K562 (cell line): Measurements from ENCODE around the gene CCM2. TPM values are rescaled to one million over a fixed set of nuclear protein-coding genes. Genes with fewer than 3 reads are reported as not detected.

Source experiments
- BRD4 ChIP-seq: fragments of 200-600 bp; sonication (generic); IDR thresholded peaks from 2 replicates; pipeline ENCODE4 v1.6.1; 2017; ENCODE audit warnings: inconsistent platforms
- ETV5 ChIP-seq: sonication (generic); formaldehyde crosslinking; IDR thresholded peaks from 2 replicates; pipeline ENCODE4 v1.4.0; 2020; ENCODE audit warnings: low read depth, mild to moderate bottlenecking, missing genetic modification reagents
- FOXA3 ChIP-seq, 2 experiments: fragments of 450-650 bp in 1 of 2; sonication (generic) in 1 of 2; formaldehyde crosslinking; IDR thresholded peaks in 1 of 2; conservative IDR thresholded peaks in 1 of 2; 2 replicates each; pipeline versions ENCODE4 v1.4.0 to v1.8.0; 2020 to 2022; ENCODE audit warnings: mild to moderate bottlenecking in 2 of 2, missing genetic modification reagents in 1 of 2
- TSHZ1 ChIP-seq: fragments of 250-450 bp; sonication (Bioruptor Pico); IDR thresholded peaks from 2 replicates; pipeline ENCODE4 v1.4.0; 2020; ENCODE audit warnings: mild to moderate bottlenecking, moderate library complexity
- ZBED1 ChIP-seq: IDR thresholded peaks from 2 replicates; pipeline ENCODE4 v1.6.1; 2014
- ZNF280A ChIP-seq: fragments of 450-650 bp; IDR thresholded peaks from 2 replicates; pipeline ENCODE4 v1.6.1; 2018; ENCODE audit warnings: mild to moderate bottlenecking, low read depth; ENCODE audit not compliant: partially characterized antibody
- ZNF407 ChIP-seq: fragments of 450-650 bp; IDR thresholded peaks from 2 replicates; pipeline ENCODE4 v1.6.1; 2016; ENCODE audit warnings: low read depth
- polyA plus RNA-seq, 8 experiments: library from polyadenylated mRNA; depleted of rRNA in 4 of 8; stranded (reverse) in 5 of 8; unstranded in 3 of 8; fragments of >200 nt; fragmentation: Nextera tagmentation in 2 of 8; fragmentation: Illumina TruSeq in 1 of 8; extraction: Ambion mirVana in 2 of 8; extraction: Trizol in 1 of 8; gene quantifications; 2 replicates each; pipeline versions ENCODE4 v1.2.1 to v1.2.3, GENCODE V29; 2011 to 2014; ENCODE audit warnings: inconsistent platforms in 1 of 8, missing spikeins in 1 of 8
- total RNA-seq, 7 experiments: library from RNA; depleted of rRNA in 6 of 7; stranded (reverse); fragments of >200 nt in 6 of 7; fragmentation: Illumina TruSeq in 2 of 7; extraction: Trizol in 2 of 7; gene quantifications; 2 replicates each; pipeline versions ENCODE4 v1.2.1 to v1.2.3, GENCODE V29; 2011 to 2021; ENCODE audit warnings: low replicate concordance in 1 of 7
- TF ChIP-seq, protein P1 (sequence below), 2 experiments: fragments of 150-350 bp in 1 of 2; IDR thresholded peaks; 2 replicates each; pipeline ENCODE4 v1.6.1; 2012 to 2016; ENCODE audit warnings: low read depth in 2 of 2, low read length in 2 of 2, mild to moderate bottlenecking in 1 of 2, moderate library complexity in 1 of 2

CCM2 gene
- total and polyA plus RNA-seq, 9 of the 15 experiments (the other 6 are each of a cell fraction or from before 2014, with no cell fraction given): 0.41 to 38.6 (median 25.9) TPM

- TF ChIP-seq ZNF407: no peak
- TF ChIP-seq, protein P1, sequence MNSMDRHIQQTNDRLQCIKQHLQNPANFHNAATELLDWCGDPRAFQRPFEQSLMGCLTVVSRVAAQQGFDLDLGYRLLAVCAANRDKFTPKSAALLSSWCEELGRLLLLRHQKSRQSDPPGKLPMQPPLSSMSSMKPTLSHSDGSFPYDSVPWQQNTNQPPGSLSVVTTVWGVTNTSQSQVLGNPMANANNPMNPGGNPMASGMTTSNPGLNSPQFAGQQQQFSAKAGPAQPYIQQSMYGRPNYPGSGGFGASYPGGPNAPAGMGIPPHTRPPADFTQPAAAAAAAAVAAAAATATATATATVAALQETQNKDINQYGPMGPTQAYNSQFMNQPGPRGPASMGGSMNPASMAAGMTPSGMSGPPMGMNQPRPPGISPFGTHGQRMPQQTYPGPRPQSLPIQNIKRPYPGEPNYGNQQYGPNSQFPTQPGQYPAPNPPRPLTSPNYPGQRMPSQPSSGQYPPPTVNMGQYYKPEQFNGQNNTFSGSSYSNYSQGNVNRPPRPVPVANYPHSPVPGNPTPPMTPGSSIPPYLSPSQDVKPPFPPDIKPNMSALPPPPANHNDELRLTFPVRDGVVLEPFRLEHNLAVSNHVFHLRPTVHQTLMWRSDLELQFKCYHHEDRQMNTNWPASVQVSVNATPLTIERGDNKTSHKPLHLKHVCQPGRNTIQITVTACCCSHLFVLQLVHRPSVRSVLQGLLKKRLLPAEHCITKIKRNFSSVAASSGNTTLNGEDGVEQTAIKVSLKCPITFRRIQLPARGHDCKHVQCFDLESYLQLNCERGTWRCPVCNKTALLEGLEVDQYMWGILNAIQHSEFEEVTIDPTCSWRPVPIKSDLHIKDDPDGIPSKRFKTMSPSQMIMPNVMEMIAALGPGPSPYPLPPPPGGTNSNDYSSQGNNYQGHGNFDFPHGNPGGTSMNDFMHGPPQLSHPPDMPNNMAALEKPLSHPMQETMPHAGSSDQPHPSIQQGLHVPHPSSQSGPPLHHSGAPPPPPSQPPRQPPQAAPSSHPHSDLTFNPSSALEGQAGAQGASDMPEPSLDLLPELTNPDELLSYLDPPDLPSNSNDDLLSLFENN (IDR thresholded peaks at IDR 0.05; ENCODE audit: low read depth in 2 of 2, low read length in 2 of 2): 0 out of 4 replicates have a peak, but pooled peaks of 1 of the 2 experiments have one; percentile 55
- TF ChIP-seq ETV5: no peak
- TF ChIP-seq ZBED1: no peak
- TF ChIP-seq ZNF280A: no peak
- no peak for TF ChIP-seq BRD4
- no peak for TF ChIP-seq TSHZ1 (CRISPR knock-in tag)
- 0 out of 4 replicates have a peak, but pooled peaks of 1 of the 2 experiments have one; percentile 12 for TF ChIP-seq FOXA3 (CRISPR knock-in tag; conservative IDR thresholded peaks at IDR 0.05 in 1 of 2, IDR thresholded peaks at IDR 0.05 in 1 of 2)
Observed at GRCh38 chr7:44987996-44988395, 12.0 kb upstream of the CCM2 start (continued).
